HL-60 (cell line): ENCODE results near the gene SYNPO2.

Experiments used
- DNase-seq, 2 experiments: peaks; one replicate each; pipeline ENCODE4 v3.0.0-alpha.2; 2010 to 2020; ENCODE audit warnings: low read depth in 1 of 2, low spot score in 1 of 2
- H3K27ac ChIP-seq: fragments of 250-450 bp; sonication (Bioruptor Pico); replicated peaks from 2 replicates; pipeline ENCODE4 v1.5.1; 2020; ENCODE audit warnings: mild to moderate bottlenecking, moderate library complexity
- H3K27me3 ChIP-seq: fragments of 250-450 bp; sonication (Bioruptor Pico); 2 replicates; pipeline ENCODE4 v1.5.1; 2021; ENCODE audit warnings: mild to moderate bottlenecking, moderate library complexity; ENCODE audit not compliant: insufficient read depth, poor library complexity, severe bottlenecking
- H3K4me3 ChIP-seq: replicated peaks from 2 replicates; pipeline ENCODE4 v1.5.1; 2011; ENCODE audit warnings: mild to moderate bottlenecking, control low read depth, low read length; ENCODE audit not compliant: insufficient read depth
- CTCF ChIP-seq: IDR thresholded peaks from one replicate; pipeline ENCODE4 v1.5.1; 2011; ENCODE audit warnings: low read length, control low read depth, inconsistent platforms; ENCODE audit not compliant: insufficient read depth
- GABPA ChIP-seq: IDR thresholded peaks from 2 replicates; pipeline ENCODE4 v1.6.1; 2012; ENCODE audit warnings: low read depth
- POLR2AphosphoS5 ChIP-seq: IDR thresholded peaks from 2 replicates; pipeline ENCODE4 v1.6.1; 2012; ENCODE audit warnings: low read depth
- SPI1 ChIP-seq: IDR thresholded peaks from 2 replicates; pipeline ENCODE4 v1.6.1; 2012; ENCODE audit warnings: low read depth, mild to moderate bottlenecking, borderline replicate concordance
- TF ChIP-seq, protein P1 (sequence below): IDR thresholded peaks from 2 replicates; pipeline ENCODE4 v1.6.1; 2012; ENCODE audit warnings: low read depth; ENCODE audit not compliant: insufficient replicate concordance

Gene SYNPO2

GRCh38 chr4:118931786-118932185, 43.1 kb downstream of the SYNPO2 start:
- no peak overlapping the region for H3K27ac ChIP-seq

DNA sequence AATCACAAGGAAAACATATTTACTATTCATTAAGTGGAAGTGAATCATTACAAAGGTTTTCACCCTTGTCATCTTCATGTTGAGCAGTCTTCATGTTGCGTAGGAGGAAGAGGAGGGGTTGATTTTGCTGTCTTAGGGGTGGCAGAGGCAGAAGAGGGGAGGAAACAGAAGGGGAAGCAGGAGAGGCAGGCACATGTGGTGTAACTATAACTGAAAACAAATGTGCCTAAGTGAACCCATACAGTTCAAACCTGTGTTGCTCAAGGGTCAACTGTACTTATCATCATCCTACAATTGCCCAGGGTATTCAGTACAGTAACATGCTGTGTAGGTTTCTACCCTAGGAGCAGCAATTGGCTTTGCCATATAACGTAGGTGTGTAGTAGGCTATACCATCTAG, 47.2 kb downstream of the SYNPO2 start:
- peak; percentile 78 to 91 for DNase-seq

More at GRCh38 chr4:118931786-118932185, 43.1 kb downstream of the SYNPO2 start:
- TF ChIP-seq, protein P1, sequence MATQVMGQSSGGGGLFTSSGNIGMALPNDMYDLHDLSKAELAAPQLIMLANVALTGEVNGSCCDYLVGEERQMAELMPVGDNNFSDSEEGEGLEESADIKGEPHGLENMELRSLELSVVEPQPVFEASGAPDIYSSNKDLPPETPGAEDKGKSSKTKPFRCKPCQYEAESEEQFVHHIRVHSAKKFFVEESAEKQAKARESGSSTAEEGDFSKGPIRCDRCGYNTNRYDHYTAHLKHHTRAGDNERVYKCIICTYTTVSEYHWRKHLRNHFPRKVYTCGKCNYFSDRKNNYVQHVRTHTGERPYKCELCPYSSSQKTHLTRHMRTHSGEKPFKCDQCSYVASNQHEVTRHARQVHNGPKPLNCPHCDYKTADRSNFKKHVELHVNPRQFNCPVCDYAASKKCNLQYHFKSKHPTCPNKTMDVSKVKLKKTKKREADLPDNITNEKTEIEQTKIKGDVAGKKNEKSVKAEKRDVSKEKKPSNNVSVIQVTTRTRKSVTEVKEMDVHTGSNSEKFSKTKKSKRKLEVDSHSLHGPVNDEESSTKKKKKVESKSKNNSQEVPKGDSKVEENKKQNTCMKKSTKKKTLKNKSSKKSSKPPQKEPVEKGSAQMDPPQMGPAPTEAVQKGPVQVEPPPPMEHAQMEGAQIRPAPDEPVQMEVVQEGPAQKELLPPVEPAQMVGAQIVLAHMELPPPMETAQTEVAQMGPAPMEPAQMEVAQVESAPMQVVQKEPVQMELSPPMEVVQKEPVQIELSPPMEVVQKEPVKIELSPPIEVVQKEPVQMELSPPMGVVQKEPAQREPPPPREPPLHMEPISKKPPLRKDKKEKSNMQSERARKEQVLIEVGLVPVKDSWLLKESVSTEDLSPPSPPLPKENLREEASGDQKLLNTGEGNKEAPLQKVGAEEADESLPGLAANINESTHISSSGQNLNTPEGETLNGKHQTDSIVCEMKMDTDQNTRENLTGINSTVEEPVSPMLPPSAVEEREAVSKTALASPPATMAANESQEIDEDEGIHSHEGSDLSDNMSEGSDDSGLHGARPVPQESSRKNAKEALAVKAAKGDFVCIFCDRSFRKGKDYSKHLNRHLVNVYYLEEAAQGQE: no peak
- TF ChIP-seq GABPA (no peak), CTCF (no peak), POLR2AphosphoS5 (no peak), SPI1 (no peak)
- no peak overlapping the region for H3K4me3 ChIP-seq
- no peak for DNase-seq
- no peaks in the 10 kb centered on the region for H3K27me3 ChIP-seq

DNA sequence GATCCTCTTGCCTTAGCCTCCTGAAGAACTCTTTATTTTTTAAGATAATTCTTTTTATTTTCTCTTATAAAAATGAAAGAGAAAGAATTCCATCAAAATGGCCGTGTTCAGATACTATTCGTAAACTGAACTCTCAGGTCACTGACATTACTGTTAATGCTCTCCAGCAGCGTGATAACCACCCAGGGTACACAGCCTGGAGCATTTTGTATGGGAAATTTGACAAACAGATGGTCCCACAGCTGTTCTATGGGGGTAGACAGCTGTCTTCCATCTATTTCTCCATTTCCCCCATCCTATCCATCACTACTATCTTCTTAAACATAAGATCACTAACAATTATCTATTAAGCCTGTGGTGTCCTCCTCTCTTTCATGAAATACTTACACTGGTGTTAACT, 47.8 kb downstream of the SYNPO2 start:
- H3K27ac ChIP-seq: peak overlapping the region; percentile 54
- DNase-seq: no peak
- no peak for TF ChIP-seq SPI1
- TF ChIP-seq POLR2AphosphoS5: no peak
- TF ChIP-seq CTCF: no peak
- TF ChIP-seq GABPA: no peak
- H3K4me3 ChIP-seq: no peak overlapping the region
- no peaks in the 10 kb centered on the region for H3K27me3 ChIP-seq

More for the DNA sequence above, 47.2 kb downstream of the SYNPO2 start:
- H3K27me3 ChIP-seq: no peaks in the 10 kb centered on the region
- H3K27ac ChIP-seq: peak overlapping the region; percentile 54
- TF ChIP-seq SPI1: peak; percentile 65; the same call in 1 of the 2 replicates
- TF ChIP-seq POLR2AphosphoS5: peak; percentile 64; the same call in 1 of the 2 replicates
- TF ChIP-seq, protein P1: no peak
- H3K4me3 ChIP-seq: no peak overlapping the region

- TF ChIP-seq GABPA: no peak
- Histone ChIP-seq H3K4me3 (no peak overlapping the region), H3K27ac (no peak overlapping the region), H3K27me3 (no peaks in the 10 kb centered on the region)
- no peak for DNase-seq
These were observed 50.6 kb downstream of the SYNPO2 start for GRCh38 chr4:118939169-118939783.

DNA sequence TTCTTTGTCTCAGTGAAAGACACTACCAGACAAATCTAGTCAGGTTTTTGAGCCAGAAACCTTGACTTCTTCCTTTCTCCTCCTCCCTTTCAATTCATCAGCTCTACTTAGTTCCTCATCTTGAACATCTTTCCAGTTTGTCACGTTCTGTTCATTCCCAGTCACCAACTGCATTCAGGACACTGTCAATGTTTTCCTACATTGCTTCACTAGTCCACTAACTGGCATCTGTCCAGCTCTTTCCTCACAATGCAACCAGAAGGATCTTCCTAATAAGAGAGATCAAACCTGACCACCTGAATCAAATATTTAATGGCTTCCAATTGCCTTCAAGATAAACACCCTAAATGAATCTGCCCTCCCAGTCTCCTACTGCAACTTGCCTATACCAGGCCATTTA, 52.5 kb downstream of the SYNPO2 start:
- DNase-seq: peak; percentile 14 to 35
- TF ChIP-seq, protein P1: no peak
- no peak for TF ChIP-seq POLR2AphosphoS5

More for the DNA sequence above, 52.5 kb downstream of the SYNPO2 start:
- H3K27me3 ChIP-seq: no peaks in the 10 kb centered on the region
- peak overlapping the region; percentile 78 for H3K27ac ChIP-seq
- H3K4me3 ChIP-seq: no peak overlapping the region
